Caco-2 (cell line): ENCODE results near the gene TDRKH. TPM values are rescaled to one million over a fixed set of nuclear protein-coding genes. Genes with fewer than 3 reads are reported as not detected.
"Not testable (repeated sequence)": the region's sequence is repeated elsewhere in the genome, so short reads cannot be mapped to it uniquely, and the experiment has no call there.

Source experiments
- BruUV-seq: library from RNA; stranded (reverse); fragments of 400-500 nt; replicated peaks from 2 replicates; lab custom pipeline; 2021; lab: Mats Ljungman, UMichigan
- CTCF ChIA-PET: fragments of 300-600 bp; sonication (Branson Sonifier 250); formaldehyde crosslinking; loops from one replicate; lab custom pipeline; 2022; ENCODE audit warnings: antibody characterized with exemption; lab: Charles Lee
- POLR2A ChIA-PET: fragments of 300-600 bp; sonication (Branson Sonifier 250); formaldehyde crosslinking; loops from one replicate; lab custom pipeline; 2022; ENCODE audit warnings: antibody characterized with exemption; lab: Charles Lee
- DNase-seq, 2 experiments: peaks; one replicate each; pipeline versions ENCODE4 v3.0.0 to v3.0.0-alpha.2; 2020 to 2022
- H3K27me3 ChIP-seq: replicated peaks from 2 replicates; pipeline ENCODE4 v1.6.0; 2011; ENCODE audit warnings: low read length; ENCODE audit not compliant: control insufficient read depth, insufficient read depth
- H3K36me3 ChIP-seq: 2 replicates; pipeline ENCODE4 v1.5.1; 2011; ENCODE audit warnings: low read length; ENCODE audit not compliant: control insufficient read depth, insufficient read depth
- H3K4me1 ChIP-seq: fragments of 250-450 bp; sonication (Bioruptor Pico); 2 replicates; pipeline ENCODE4 v1.5.1; 2020; ENCODE audit warnings: mild to moderate bottlenecking
- H3K4me3 ChIP-seq: 2 replicates; pipeline ENCODE4 v1.5.1; 2011; ENCODE audit warnings: low read depth, mild to moderate bottlenecking, control low read depth, low read length
- H3K9me3 ChIP-seq: fragments of 250-450 bp; sonication (Bioruptor Pico); 2 replicates; pipeline ENCODE4 v1.5.1; 2020; ENCODE audit warnings: mild to moderate bottlenecking, moderate library complexity
- H3K27ac Mint-ChIP-seq: one replicate; pipeline ENCODE4 v1.8.0; 2022; ENCODE audit warnings: mixed read lengths; ENCODE audit not compliant: unreplicated experiment
- H3K27me3 Mint-ChIP-seq: one replicate; pipeline ENCODE4 v1.8.0; 2022; ENCODE audit warnings: mixed read lengths; ENCODE audit not compliant: insufficient read depth, unreplicated experiment
- H3K36me3 Mint-ChIP-seq: one replicate; pipeline ENCODE4 v1.8.0; 2022; ENCODE audit warnings: mild to moderate bottlenecking, mixed read lengths; ENCODE audit not compliant: insufficient read depth, unreplicated experiment
- H3K4me1 Mint-ChIP-seq: one replicate; pipeline ENCODE4 v1.8.0; 2022; ENCODE audit warnings: low read depth, mixed read lengths; ENCODE audit not compliant: unreplicated experiment
- H3K4me3 Mint-ChIP-seq: one replicate; pipeline ENCODE4 v1.8.0; 2022; ENCODE audit warnings: mild to moderate bottlenecking, moderate library complexity, mixed read lengths; ENCODE audit not compliant: unreplicated experiment
- H3K9me3 Mint-ChIP-seq: one replicate; pipeline ENCODE4 v1.8.0; 2022; ENCODE audit warnings: mixed read lengths; ENCODE audit not compliant: unreplicated experiment
- intact Hi-C: fragments of 100-400 bp; cut with micrococcal nuclease; formaldehyde crosslinking; loops from one replicate; pipeline ENCODE4 v1.10.0; 2022; ENCODE audit not compliant: unreplicated experiment
- total RNA-seq: library from RNA; stranded (reverse); gene quantifications from 2 replicates; pipeline ENCODE4 v1.2.3, GENCODE V29; 2022
- TF ChIP-seq, protein P1 (sequence below), 2 experiments: fragments of 200-600 bp in 1 of 2; IDR thresholded peaks; 1 replicate in 1 of 2; 2 replicates in 1 of 2; pipeline versions ENCODE4 v1.5.1 to v1.8.0; 2011 to 2022; ENCODE audit warnings: antibody characterized with exemption in 1 of 2, control low read depth in 1 of 2, inconsistent platforms in 1 of 2, low read depth in 1 of 2, low read length in 1 of 2, mild to moderate bottlenecking in 1 of 2, moderate library complexity in 1 of 2; ENCODE audit not compliant: insufficient read depth in 1 of 2, severe bottlenecking in 1 of 2, unreplicated experiment in 1 of 2

TDRKH gene
- total RNA-seq, 1 experiment from 2014 or later = 15.0 TPM

DNA sequence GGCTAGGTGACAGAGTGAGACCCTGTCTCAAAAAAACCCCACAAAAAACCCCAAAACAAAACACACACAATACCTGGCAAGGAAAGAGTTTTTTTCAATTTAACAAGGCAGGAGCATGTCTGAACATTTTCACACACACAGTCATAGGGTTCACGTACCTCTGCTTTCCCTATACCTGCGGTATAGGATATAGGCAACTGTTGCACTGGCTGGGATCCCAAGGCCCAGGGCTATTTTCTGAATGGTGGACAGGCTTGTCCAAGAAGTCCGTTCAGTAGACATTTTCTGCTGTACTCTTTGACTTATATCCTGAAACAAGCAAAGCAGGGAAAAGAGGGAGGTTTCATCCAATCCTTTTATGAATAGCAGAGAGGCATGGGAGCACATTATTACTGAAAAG, 7.6 kb downstream of the TDRKH start:
- CTCF ChIA-PET = no interaction called here
- no TSS peak for BruUV-seq

DNA sequence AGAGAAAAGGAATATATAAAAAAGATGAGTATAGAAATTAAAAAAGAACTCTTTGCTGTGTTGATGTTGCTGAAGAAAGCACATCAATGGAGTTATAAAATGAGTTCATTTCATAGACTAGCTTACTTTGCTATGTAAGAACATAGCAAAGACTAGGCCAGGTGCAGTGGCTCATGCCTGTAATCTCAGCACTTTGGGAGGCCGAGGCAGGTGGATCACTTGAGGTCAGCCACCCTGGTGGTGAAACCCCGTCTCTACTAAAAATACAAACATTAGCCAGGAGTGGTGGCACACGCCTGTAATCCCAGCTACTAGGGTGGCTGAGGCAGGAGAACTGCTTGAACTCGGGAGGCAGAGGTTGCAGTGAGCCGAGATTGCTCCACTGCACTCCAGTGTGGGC, 8.3 kb downstream of the TDRKH start:
- H3K4me3 ChIP-seq, H3K27me3 ChIP-seq, H3K27me3 Mint-ChIP-seq, H3K4me1 Mint-ChIP-seq, H3K36me3 Mint-ChIP-seq, DNase-seq, H3K36me3 ChIP-seq, H3K27ac Mint-ChIP-seq, intact Hi-C loops, H3K9me3 Mint-ChIP-seq, POLR2A ChIA-PET, H3K4me3 Mint-ChIP-seq, H3K4me1 ChIP-seq, BruUV-seq, H3K9me3 ChIP-seq: not testable (repeated sequence)
- CTCF ChIA-PET = interaction anchor here (0.6 kb wide), 1 partner anchor 159 kb away, joined by 3 read pairs; no protein-coding TSS in a partner anchor

More for the DNA sequence above, 7.6 kb downstream of the TDRKH start:
- H3K36me3 ChIP-seq = no peaks in the 10 kb centered on the region
- H3K9me3 ChIP-seq = no peaks in the 10 kb centered on the region
- no peak overlapping the region for H3K4me3 ChIP-seq
- H3K27me3 ChIP-seq = no peaks in the 10 kb centered on the region
- intact Hi-C loops = no loop called here
- TF ChIP-seq, protein P1, sequence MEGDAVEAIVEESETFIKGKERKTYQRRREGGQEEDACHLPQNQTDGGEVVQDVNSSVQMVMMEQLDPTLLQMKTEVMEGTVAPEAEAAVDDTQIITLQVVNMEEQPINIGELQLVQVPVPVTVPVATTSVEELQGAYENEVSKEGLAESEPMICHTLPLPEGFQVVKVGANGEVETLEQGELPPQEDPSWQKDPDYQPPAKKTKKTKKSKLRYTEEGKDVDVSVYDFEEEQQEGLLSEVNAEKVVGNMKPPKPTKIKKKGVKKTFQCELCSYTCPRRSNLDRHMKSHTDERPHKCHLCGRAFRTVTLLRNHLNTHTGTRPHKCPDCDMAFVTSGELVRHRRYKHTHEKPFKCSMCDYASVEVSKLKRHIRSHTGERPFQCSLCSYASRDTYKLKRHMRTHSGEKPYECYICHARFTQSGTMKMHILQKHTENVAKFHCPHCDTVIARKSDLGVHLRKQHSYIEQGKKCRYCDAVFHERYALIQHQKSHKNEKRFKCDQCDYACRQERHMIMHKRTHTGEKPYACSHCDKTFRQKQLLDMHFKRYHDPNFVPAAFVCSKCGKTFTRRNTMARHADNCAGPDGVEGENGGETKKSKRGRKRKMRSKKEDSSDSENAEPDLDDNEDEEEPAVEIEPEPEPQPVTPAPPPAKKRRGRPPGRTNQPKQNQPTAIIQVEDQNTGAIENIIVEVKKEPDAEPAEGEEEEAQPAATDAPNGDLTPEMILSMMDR (IDR thresholded peaks at IDR 0.05; ENCODE audit: insufficient read depth in 1 of 2, low read depth in 1 of 2, low read length in 1 of 2, severe bottlenecking in 1 of 2, unreplicated experiment in 1 of 2) = no peak
- Mint-ChIP-seq H3K4me1 (no peaks in the 10 kb centered on the region), H3K27me3 (no peaks in the 10 kb centered on the region), H3K4me3 (no peak overlapping the region), H3K9me3 (no peaks in the 10 kb centered on the region), H3K36me3 (no peaks in the 10 kb centered on the region), H3K27ac (no peak overlapping the region)
- no peaks in the 10 kb centered on the region for H3K4me1 ChIP-seq
- DNase-seq = no peak
- POLR2A ChIA-PET = no interaction called here

GRCh38 chr1:151780736-151781135, 9.6 kb downstream of the TDRKH start:
- H3K27me3 Mint-ChIP-seq, H3K36me3 Mint-ChIP-seq, intact Hi-C loops, H3K27ac Mint-ChIP-seq, H3K9me3 Mint-ChIP-seq, DNase-seq, H3K36me3 ChIP-seq, H3K4me3 Mint-ChIP-seq, H3K4me3 ChIP-seq, H3K9me3 ChIP-seq, H3K4me1 ChIP-seq, BruUV-seq, H3K4me1 Mint-ChIP-seq, POLR2A ChIA-PET, CTCF ChIA-PET, H3K27me3 ChIP-seq: not testable (repeated sequence)

- no TSS peak for BruUV-seq
Observed at GRCh38 chr1:151779852-151780251, 10.4 kb downstream of the TDRKH start.

More at GRCh38 chr1:151779852-151780251, 10.4 kb downstream of the TDRKH start:
- no peak overlapping the region for H3K27ac Mint-ChIP-seq
- H3K36me3 Mint-ChIP-seq = no peaks in the 10 kb centered on the region
- TF ChIP-seq, protein P1 (IDR thresholded peaks at IDR 0.05; ENCODE audit: insufficient read depth in 1 of 2, low read depth in 1 of 2, low read length in 1 of 2, severe bottlenecking in 1 of 2, unreplicated experiment in 1 of 2) = no peak
- no peaks in the 10 kb centered on the region for H3K9me3 Mint-ChIP-seq
- H3K9me3 ChIP-seq = no peaks in the 10 kb centered on the region
- POLR2A ChIA-PET = no interaction called here
- no peaks in the 10 kb centered on the region for H3K4me1 ChIP-seq
- intact Hi-C loops = no loop called here
- H3K4me3 ChIP-seq = no peak overlapping the region
- H3K27me3 ChIP-seq = no peaks in the 10 kb centered on the region
- no peak overlapping the region for H3K4me3 Mint-ChIP-seq
- no peaks in the 10 kb centered on the region for H3K4me1 Mint-ChIP-seq
- no peak for DNase-seq
- no peaks in the 10 kb centered on the region for H3K36me3 ChIP-seq
- no peaks in the 10 kb centered on the region for H3K27me3 Mint-ChIP-seq
- CTCF ChIA-PET = no interaction called here
